ENCODE measurements around the gene MEGF6.

MEGF6 gene

DNA sequence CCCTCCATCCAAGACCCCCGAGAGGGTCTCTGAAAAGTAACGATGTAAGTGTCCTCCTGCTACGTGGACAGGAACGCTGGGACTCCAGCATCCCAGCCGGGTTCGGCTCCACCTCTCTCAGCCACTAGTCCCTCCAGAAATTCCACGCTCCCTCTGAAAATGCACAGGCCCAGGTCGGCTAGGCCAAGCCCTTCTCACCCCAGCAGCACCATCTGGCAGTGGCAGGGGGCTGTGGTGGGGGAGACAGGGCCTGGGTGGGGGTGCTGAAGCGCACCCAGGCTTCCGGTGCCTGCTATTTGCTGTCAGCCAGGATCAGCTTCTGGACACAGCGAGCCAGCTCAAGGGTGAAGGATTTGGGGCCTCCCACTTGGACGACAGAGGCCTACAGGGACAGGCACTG is 83.5 kb downstream of the MEGF6 start:
- Histone ChIP-seq H3K27me3 (ENCODE audit: low read depth, low read length) (no peaks in the 10 kb centered on the region), H4K20me1 (ENCODE audit: insufficient read depth, low read length) (no peaks in the 10 kb centered on the region), H3K36me3 (replicated peaks; ENCODE audit: low read depth, low read length) (no peaks in the 10 kb centered on the region), H2AFZ (ENCODE audit: low read depth, low read length) (no peak overlapping the region), H3K9me3 (ENCODE audit: insufficient read depth, low read length) (no peaks in the 10 kb centered on the region), H3K27ac (ENCODE audit: low read length) (no peak overlapping the region), H3K79me2 (ENCODE audit: low read length) (no peaks in the 10 kb centered on the region), H3K9ac (ENCODE audit: low read length) (no peak overlapping the region), H3K4me1 (ENCODE audit: low read length) (peaks cover 3% of the 10 kb centered on the region; the same call in 1 of the 2 replicates), H3K4me3 (ENCODE audit: low read length) (no peak overlapping the region), H3K4me2 (ENCODE audit: low read length) (no peak overlapping the region)
- TF ChIP-seq, protein P1, sequence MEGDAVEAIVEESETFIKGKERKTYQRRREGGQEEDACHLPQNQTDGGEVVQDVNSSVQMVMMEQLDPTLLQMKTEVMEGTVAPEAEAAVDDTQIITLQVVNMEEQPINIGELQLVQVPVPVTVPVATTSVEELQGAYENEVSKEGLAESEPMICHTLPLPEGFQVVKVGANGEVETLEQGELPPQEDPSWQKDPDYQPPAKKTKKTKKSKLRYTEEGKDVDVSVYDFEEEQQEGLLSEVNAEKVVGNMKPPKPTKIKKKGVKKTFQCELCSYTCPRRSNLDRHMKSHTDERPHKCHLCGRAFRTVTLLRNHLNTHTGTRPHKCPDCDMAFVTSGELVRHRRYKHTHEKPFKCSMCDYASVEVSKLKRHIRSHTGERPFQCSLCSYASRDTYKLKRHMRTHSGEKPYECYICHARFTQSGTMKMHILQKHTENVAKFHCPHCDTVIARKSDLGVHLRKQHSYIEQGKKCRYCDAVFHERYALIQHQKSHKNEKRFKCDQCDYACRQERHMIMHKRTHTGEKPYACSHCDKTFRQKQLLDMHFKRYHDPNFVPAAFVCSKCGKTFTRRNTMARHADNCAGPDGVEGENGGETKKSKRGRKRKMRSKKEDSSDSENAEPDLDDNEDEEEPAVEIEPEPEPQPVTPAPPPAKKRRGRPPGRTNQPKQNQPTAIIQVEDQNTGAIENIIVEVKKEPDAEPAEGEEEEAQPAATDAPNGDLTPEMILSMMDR (IDR thresholded peaks at IDR 0.05; ENCODE audit: low read depth, low read length): no peak
- TF ChIP-seq EZH2phosphoT487 (IDR thresholded peaks at IDR 0.05; ENCODE audit: low read depth): no peak

GRCh38 chr1:3525551-3526482 is 85.5 kb downstream of the MEGF6 start:
- H3K27ac ChIP-seq (ENCODE audit: low read length): no peak overlapping the region
- H2AFZ ChIP-seq (ENCODE audit: low read depth, low read length): no peak overlapping the region
- peaks cover 3% of the 10 kb centered on the region; the same call in 1 of the 2 replicates for H3K4me1 ChIP-seq (ENCODE audit: low read length)
- no peak overlapping the region for H3K9ac ChIP-seq (ENCODE audit: low read length)
- H3K36me3 ChIP-seq (replicated peaks; ENCODE audit: low read depth, low read length): no peaks in the 10 kb centered on the region
- TF ChIP-seq EZH2phosphoT487 (IDR thresholded peaks at IDR 0.05; ENCODE audit: low read depth): no peak
- TF ChIP-seq, protein P1 (IDR thresholded peaks at IDR 0.05; ENCODE audit: low read depth, low read length): no peak
- no peaks in the 10 kb centered on the region for H3K27me3 ChIP-seq (ENCODE audit: low read depth, low read length)
- H4K20me1 ChIP-seq (ENCODE audit: insufficient read depth, low read length): no peaks in the 10 kb centered on the region
- no peaks in the 10 kb centered on the region for H3K9me3 ChIP-seq (ENCODE audit: insufficient read depth, low read length)
- no peak overlapping the region for H3K4me3 ChIP-seq (ENCODE audit: low read length)
- no peak overlapping the region for H3K4me2 ChIP-seq (ENCODE audit: low read length)
- H3K79me2 ChIP-seq (ENCODE audit: low read length): no peaks in the 10 kb centered on the region

GRCh38 chr1:3524556-3525203 is 86.6 kb downstream of the MEGF6 start:
- TF ChIP-seq, protein P1 (IDR thresholded peaks at IDR 0.05; ENCODE audit: low read depth, low read length): no peak
- no peak for TF ChIP-seq EZH2phosphoT487 (IDR thresholded peaks at IDR 0.05; ENCODE audit: low read depth)
- Histone ChIP-seq H3K27me3 (ENCODE audit: low read depth, low read length) (no peaks in the 10 kb centered on the region), H3K27ac (ENCODE audit: low read length) (no peak overlapping the region), H3K9me3 (ENCODE audit: insufficient read depth, low read length) (no peaks in the 10 kb centered on the region), H3K4me3 (ENCODE audit: low read length) (no peak overlapping the region), H3K4me2 (ENCODE audit: low read length) (no peak overlapping the region), H2AFZ (ENCODE audit: low read depth, low read length) (no peak overlapping the region), H3K4me1 (ENCODE audit: low read length) (no peaks in the 10 kb centered on the region), H3K79me2 (ENCODE audit: low read length) (no peaks in the 10 kb centered on the region), H3K36me3 (replicated peaks; ENCODE audit: low read depth, low read length) (no peaks in the 10 kb centered on the region), H4K20me1 (ENCODE audit: insufficient read depth, low read length) (no peaks in the 10 kb centered on the region), H3K9ac (ENCODE audit: low read length) (no peak overlapping the region)

DNA sequence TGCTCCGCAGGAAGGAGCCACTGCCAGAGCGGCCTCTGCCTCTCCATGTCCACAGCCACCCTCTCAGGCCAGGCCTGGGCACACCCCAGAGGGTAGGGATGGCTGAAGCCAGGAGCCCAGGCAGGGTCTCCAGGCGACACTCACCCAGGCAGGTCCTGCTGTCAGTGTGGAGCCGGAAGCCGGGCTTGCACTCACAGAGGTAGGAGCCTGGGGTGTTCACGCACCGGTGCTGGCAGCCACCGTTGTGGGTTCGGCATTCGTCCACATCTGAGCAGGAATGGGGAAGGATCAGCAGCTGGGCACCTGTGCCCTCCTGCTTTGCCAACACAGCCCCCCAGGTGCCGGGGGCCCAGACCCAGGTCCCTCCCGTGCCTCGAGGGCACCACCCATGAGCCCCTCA is 87.3 kb downstream of the MEGF6 start:
- H3K36me3 ChIP-seq (replicated peaks; ENCODE audit: low read depth, low read length): no peaks in the 10 kb centered on the region
- H3K27me3 ChIP-seq (ENCODE audit: low read depth, low read length): no peaks in the 10 kb centered on the region
- no peak overlapping the region for H3K9ac ChIP-seq (ENCODE audit: low read length)
- H3K9me3 ChIP-seq (ENCODE audit: insufficient read depth, low read length): no peaks in the 10 kb centered on the region
- no peak overlapping the region for H2AFZ ChIP-seq (ENCODE audit: low read depth, low read length)
- H3K4me2 ChIP-seq (ENCODE audit: low read length): no peak overlapping the region
- no peaks in the 10 kb centered on the region for H3K4me1 ChIP-seq (ENCODE audit: low read length)
- no peak overlapping the region for H3K27ac ChIP-seq (ENCODE audit: low read length)
- no peak for TF ChIP-seq EZH2phosphoT487 (IDR thresholded peaks at IDR 0.05; ENCODE audit: low read depth)
- TF ChIP-seq, protein P1 (IDR thresholded peaks at IDR 0.05; ENCODE audit: low read depth, low read length): no peak
- no peaks in the 10 kb centered on the region for H4K20me1 ChIP-seq (ENCODE audit: insufficient read depth, low read length)
- no peak overlapping the region for H3K4me3 ChIP-seq (ENCODE audit: low read length)
- no peaks in the 10 kb centered on the region for H3K79me2 ChIP-seq (ENCODE audit: low read length)

Measured in OCI-LY3 (cell line).